GM21526 (cell line): ENCODE data around the gene SPHKAP.
A peak's percentile ranks its signal among the peaks of the same experiment; 100 is the strongest.
"Not testable (repeated sequence)": the region's sequence is repeated elsewhere in the genome, so short reads cannot be mapped to it uniquely, and the experiment has no call there.

Experiments used
- ATAC-seq: cut with Tn5 transposase; IDR thresholded peaks from one replicate; pipeline ENCODE4 v1.9.1; 2021; ENCODE audit warnings: moderate library complexity; ENCODE audit not compliant: unreplicated experiment, low FRiP score

Gene SPHKAP, protein sequence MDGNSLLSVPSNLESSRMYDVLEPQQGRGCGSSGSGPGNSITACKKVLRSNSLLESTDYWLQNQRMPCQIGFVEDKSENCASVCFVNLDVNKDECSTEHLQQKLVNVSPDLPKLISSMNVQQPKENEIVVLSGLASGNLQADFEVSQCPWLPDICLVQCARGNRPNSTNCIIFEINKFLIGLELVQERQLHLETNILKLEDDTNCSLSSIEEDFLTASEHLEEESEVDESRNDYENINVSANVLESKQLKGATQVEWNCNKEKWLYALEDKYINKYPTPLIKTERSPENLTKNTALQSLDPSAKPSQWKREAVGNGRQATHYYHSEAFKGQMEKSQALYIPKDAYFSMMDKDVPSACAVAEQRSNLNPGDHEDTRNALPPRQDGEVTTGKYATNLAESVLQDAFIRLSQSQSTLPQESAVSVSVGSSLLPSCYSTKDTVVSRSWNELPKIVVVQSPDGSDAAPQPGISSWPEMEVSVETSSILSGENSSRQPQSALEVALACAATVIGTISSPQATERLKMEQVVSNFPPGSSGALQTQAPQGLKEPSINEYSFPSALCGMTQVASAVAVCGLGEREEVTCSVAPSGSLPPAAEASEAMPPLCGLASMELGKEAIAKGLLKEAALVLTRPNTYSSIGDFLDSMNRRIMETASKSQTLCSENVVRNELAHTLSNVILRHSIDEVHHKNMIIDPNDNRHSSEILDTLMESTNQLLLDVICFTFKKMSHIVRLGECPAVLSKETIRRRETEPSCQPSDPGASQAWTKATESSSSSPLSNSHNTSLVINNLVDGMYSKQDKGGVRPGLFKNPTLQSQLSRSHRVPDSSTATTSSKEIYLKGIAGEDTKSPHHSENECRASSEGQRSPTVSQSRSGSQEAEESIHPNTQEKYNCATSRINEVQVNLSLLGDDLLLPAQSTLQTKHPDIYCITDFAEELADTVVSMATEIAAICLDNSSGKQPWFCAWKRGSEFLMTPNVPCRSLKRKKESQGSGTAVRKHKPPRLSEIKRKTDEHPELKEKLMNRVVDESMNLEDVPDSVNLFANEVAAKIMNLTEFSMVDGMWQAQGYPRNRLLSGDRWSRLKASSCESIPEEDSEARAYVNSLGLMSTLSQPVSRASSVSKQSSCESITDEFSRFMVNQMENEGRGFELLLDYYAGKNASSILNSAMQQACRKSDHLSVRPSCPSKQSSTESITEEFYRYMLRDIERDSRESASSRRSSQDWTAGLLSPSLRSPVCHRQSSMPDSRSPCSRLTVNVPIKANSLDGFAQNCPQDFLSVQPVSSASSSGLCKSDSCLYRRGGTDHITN (N-terminal part only)

DNA sequence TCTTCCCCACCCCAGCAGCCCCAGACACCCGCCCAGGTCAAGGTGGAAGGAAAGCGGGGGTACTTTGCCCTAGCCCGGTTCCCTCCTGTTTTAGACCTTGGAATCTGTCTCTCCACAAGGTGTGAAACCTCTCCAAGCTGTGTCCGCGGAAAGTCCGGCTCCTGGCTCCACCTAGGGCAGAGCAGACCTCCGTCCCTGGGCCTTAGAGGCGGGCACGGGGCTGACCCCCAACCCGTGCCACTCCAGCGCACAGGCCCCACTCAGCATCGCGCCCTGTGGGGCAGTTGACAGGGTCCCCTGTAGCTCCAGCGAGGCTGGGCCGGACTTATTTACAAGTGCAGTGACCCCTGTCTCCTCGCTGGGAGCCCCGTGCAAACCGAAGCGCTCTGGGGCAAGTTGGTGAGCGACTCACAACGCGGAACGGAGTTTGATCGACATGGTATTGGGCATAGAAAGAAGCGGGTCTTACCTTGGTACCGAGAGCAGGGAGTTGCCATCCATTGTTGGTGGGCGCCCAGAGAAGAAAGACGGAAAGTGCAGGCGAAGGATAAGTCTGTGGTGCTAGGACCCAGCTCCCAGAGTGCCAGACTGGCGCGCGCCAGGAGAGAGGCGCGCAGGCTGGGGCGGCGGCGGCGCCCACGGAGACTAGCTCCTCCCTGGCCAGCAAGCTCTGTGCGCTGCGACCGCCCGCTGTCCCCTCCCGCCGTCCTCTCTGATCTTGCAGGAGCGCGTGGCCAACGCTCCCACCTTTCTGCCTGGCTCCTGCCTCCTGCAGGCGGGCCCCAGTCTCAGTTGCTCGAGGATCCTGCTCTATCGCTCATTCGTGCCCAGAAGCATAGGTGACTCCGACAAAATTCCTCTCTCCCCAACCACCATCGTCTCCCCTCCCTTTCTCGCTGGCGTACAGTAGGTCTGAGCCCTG, at the start of gene SPHKAP:
Gene SPHKAP (minus strand): TSS at position 590 of the 922 bp plus-strand sequence. CDS start 89 bp downstream, at position 501.
- no peak for ATAC-seq

DNA sequence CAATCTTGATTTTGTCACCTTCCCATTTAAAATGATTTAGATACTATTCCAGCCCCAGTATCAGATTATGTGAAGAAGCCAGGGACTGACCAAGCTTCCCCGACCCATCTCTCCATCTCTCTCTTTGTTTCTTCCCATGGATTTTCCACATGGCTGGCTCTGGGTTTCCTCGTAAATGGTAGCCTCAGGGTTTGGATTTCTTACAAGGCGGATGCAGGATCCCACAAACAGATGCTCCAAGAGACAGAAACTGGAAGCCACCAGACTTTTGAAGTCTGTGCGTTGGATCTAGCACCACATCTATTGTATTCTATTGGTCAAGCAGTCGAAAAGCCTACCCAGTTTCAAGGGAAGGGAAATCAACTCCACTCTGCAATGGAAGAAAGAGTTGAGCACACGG, 46.0 kb upstream of the SPHKAP start:
- no peak for ATAC-seq

DNA sequence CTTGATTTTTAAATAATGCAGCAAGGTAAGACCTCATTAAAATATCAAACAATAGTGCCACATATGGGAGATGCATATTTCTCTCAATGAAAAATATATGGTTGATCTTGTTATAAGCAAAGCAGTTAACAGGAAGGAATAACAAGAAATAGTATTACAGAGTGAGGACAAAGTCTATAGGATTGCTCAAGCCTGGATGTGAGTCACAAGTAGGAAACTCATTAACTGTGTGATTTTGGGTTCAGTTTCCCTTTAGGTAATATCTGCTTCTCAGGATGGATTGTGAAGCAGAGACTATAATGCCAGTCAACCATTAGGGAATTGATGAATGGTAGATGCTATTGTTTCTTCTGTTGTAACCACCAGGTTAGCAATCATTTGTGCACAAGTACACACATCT, 42.9 kb upstream of the SPHKAP start:
- no peak for ATAC-seq

DNA sequence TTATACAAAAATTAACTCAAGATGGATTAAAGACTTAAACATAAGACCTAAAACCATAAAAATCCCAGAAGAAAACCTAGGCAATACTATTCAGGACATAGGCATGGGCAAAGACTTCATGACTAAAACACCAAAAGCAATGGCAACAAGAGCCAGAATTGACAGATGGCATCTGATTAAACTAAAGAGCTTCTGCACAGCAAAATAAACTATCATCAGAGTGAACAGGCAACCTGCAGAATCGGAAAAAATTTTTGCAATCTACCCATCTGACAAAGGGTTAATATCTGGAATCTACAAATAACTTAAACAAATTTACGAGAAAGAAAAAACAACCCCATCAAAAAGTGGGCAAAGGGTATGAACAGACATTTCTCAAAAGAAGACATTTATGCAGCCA, 37.1 kb upstream of the SPHKAP start:
- ATAC-seq, result not testable (repeated sequence)

DNA sequence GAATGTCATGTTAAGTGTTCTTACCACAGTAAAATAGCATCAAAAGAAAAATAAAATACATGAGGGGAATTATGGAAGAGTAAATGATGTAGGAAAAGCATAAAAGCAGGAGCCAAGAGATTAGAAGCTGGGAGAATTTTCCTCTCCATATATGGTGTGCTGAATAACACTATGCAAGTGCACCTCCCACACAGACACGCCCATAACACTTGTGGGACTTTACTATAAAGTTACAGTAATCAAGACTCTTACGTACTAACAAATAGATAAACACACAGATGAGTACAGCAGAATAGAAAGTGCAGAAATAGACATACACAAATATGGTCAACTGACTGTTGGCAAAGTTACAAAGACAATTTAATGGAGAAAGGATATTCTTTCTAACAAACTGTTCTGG, 16.0 kb upstream of the SPHKAP start:
- ATAC-seq, result no peak

DNA sequence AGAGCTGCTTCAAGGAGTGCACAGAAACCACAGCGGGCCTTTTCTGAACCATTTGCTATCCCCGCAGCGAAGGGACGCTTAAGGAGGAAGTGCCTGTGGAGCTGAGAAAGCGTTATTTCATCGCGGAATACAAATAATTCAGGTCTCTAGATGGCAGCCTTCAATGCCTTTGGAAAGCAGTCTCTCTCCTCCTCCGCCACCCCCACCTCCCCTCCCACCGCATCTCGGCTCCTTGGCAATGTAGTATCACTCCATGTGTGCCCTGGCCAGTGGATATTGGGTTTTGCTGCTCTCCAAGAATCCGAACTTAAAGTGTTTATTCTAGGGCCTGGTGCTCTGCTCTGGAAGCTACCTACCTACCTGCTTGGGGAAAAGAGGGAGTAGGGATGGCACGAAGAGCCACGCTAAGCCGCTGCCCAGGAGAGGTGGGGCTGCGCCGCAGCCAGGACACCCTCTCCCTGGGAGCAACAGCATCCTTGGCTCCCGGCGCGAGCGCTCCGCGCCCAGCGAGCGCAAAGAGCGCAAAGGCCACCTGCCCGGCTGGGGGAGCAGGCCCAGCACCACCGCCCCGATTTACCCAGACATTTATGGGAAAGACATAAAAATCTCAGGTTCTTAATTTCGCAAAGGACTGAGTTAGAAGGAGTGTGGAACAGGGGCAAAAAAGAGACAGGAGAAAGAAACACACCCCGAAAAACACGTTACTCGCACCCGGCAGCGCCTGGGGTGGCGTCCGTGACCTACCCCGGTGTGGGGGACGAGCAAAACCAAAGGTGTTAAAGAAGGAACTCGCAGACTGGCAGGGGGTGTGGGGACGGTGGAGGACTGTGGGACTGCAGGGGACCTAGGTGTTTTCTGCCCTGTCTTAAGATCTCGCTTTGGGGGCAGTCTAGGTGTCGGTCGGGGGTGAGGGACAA, 1.0 kb downstream of the SPHKAP start:
- no peak for ATAC-seq

DNA sequence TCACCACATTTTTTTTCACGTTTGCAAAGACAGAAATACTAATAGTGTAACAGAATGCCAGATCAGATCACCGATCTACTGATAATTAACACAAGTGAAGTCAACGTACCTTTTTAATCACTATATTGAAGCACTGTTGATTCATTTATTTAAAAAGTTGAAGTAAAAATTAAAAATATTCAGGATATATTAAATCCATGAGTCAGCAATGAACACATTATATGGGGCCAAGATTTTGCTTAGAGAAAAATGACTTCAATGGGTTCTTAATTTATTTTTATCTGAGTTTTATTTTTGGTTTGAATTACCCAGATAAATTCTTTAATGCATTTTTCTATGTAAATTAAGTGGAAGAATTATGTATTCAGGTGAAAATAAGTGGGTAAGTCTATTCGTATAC, 14.2 kb downstream of the SPHKAP start:
- no peak for ATAC-seq

DNA sequence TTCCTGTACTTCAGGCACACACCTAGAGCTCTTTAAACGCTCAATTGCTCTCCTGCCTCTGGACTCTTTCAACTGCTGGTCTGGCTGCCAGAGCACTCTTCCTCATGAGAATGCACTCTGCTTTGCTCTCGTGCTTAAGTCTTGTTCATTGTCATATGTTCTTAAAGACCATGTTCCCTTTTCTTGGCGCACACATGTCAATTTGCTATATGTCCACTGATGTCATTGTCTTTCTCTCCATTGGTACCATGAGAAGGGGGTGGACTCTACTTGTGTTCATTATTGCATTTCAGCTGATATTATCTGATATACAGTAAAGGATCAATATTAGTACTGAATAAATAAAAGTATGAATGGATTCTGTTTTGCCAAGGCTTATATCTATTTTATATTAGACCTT, 16.8 kb downstream of the SPHKAP start:
- no peak for ATAC-seq

DNA sequence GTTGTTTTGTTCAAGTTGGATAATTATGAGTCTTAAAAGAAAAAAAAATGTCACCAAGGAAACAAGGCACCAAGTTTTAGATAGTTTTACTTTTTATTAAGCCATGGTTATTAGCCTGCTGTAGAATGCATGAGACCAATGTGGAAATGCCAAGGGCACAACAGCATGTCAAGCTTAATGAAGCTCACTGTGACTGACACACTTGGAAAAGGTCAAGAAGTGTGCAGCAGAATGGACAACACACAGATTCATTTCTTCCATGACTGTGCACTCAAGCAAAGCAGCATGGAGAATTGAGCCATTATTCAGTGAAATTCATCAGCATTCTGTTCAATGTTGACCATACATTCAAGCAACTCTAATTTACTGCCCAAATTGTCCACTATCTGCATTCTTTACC, 23.6 kb downstream of the SPHKAP start:
- no peak for ATAC-seq

DNA sequence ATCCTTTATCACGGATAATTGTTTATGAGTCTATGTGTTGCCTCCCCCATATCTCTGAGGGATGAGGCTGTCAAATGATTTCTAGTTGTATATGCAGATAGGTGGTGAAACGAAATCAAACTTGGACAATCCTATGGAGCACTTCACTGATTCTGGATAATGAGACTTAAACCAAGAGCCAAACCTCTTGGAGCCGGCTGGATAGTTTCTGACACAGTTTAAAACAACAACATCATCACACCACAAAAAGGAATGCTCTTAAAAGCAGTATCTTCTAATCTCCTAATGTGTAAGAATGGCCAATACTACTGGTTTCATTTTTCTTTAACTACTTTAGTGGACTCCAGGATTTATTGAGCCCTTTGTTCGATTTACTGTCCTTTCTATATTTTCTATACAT, 36.5 kb downstream of the SPHKAP start:
- ATAC-seq, result no peak

DNA sequence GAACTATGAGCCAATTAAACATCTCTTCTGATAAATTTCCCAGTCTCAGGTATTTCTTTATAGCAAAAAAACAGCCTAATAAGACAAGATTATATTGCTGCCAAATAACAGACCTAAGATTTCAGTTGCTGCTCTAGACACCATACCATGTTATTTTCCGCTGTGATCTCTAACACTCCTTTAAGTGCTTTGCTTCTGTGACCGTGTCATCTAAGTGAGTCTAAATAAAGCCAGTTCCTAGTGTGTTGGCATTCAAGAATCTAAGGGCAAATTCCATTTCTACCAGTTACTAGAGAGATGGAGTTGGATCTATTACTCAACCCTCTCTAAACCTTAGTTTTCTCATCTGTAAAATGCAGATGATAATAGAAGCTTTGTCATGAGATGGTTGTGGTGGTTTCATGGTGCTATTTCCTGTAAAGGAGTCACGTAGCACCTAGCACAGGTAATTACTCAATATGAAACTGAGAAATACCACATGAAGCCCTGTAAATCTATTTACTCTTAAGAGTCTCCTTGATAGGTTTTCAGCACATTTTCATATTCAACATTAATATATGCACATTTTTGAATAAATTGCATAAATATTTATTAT, 40.5 kb downstream of the SPHKAP start:
- ATAC-seq, result peak; percentile 99

DNA sequence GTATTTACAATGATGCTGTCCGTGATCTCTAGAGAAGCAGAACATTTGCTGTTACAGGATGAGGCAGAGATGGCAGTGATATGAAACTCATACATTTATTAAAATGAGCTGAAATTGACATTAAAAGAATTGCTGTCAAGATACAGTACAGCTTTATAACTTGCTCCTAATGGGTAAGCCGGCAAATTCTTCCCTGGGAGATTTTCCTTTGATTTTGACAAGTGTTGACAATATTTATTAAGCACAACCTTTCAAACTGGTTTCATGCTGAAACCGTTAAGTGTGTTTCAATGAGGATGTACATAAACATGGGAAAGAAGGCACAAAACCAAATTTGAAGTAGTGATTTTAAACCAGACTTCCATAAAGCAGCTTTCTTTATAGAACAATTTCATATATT, 45.5 kb downstream of the SPHKAP start:
- ATAC-seq, result no peak

DNA sequence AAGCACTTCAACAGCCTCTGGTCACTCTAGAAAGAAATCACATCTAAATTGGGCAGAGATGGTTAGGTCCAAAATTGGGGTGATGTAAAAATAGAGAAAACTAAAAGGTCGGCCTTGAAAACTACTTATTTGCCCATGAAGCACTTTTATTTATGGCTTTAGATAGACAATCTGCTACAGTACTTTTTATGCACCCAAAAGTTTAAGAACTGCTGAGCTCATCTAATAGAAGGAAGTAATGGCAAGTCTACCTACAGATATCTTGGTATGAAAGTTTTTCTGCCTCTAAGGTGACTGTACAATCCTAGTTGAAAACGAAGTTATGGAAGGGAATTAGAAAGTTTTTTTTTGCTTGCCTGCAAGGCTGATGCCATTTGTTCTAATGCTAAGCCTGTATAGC, 46.2 kb downstream of the SPHKAP start:
- no peak for ATAC-seq

DNA sequence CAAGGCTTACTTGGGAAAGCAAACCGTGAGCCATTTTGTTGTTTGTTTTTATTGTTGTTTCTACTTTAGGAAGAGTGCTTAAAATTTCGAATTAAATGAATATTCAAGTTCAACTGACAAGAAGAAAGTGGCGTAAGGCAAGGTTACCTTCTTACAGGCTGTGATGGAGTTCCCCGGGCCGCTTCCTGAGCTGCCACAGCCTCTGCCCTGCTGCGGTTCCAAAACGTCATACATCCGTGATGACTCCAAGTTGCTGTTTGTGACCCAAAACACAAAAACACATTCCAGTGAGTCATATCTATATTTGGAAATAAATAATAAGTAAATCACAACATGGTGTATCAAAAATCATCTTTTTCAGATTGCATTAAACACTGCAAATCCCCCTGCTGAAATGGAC, 49.7 kb downstream of the SPHKAP start:
- ATAC-seq, result no peak

DNA sequence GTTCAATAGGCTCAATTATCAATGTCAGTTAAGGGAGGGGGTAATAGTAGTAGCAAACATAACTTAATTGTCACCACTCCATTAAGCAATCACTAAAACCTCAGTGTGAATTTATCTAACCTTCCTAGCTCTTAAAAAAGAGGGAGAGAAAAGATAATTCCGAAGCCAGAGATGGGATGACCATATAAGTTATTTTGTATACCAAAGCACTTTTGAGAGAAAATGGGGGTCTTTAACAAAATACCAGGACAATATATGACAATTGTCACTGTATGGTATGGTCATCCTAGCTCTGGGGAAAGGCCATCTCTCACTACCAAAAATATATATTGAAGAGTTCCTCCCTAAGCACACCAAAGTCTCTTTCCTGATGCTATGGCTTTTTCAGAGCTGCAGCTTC, 55.1 kb downstream of the SPHKAP start:
- ATAC-seq, result no peak

DNA sequence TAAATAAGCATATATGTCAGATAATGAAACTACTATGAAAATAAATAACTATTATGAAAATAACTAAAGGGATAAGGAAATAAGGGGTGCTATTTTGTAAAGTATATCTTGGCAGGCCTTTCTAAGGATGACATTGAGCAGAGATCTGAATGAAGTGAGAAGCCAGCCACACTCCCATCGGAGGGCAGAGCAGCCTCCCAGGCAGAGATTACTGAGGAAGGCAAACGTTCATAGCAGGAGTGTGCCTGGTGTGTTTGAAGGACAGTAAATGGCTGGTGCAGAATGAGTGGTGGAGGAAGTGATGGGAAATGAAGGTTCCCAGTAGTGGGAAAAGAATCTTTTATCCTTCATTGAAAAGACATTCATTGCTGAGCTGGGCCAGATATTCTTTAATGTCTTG, 62.5 kb downstream of the SPHKAP start:
- ATAC-seq, result no peak

DNA sequence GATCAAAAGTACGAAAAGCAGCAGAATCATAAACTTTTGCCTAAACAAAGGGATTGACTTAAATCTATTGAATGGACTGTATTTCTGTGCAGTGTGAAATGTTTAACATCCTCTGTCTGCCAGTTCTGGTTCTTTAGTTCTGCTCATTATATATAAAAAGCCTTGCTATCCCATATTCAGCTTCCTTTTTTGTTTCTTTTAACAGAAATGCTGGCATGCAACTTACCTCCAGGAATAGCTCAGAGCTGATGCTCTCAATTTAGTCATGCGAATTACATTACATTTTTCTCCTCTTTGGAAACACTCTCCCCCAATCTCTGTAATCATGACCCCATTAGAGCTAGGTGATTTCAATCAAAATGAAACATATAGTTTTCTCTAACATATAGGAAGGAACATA, 73.6 kb downstream of the SPHKAP start:
- ATAC-seq, result no peak

DNA sequence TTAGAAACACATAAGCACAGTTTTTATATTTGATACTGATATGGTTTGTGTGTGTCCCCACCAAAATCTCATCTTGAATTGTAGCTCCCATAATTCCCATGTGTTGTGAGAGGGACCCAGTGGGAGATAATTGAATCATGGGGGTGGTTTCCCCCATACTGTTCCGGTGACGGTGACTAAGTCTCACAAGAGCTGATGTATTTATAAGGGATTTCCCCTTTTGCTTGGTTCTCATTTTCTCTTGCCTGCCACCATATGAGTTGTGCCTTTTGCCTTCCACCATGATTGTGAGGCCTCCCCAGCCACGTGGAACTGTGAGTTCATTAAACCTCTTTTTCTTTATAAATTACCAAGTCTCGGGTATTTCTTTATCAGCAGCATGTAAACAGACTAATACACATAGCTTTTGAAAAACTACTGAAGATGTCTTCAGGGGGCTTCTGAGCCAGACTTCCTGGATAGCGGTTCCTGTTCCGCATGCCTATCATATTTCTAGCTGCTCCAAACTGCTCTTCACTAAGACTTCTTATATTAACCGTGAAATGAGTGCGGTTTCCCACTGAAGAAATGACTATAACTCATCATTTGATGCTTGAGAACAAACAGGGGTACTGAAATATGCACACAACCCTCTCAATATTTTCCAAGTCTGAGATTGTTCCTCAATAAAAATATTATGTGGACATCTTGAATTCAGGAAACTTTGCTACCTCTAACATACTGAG, 75.8 kb downstream of the SPHKAP start:
- no peak for ATAC-seq
